B cell (primary cell): ENCODE data around the gene AP1M1.

Source experiments
- CTCF ChIP-seq: fragments of 200-600 bp; IDR thresholded peaks from one replicate; pipeline ENCODE4 v1.8.0; 2022; ENCODE audit warnings: antibody characterized with exemption, mild to moderate bottlenecking
- EZH2 ChIP-seq: IDR thresholded peaks from 2 replicates; pipeline ENCODE4 v1.6.1; 2012; ENCODE audit warnings: borderline replicate concordance, low read depth, mild to moderate bottlenecking, moderate library complexity, low read length; ENCODE audit not compliant: insufficient read depth, poor library complexity, severe bottlenecking

GRCh38 chr19:16180611-16181010 lies 17.1 kb upstream of the AP1M1 start:
- TF ChIP-seq CTCF (no peak), EZH2 (no peak)
